ENCODE measurements around the gene ABCB9.

DNA sequence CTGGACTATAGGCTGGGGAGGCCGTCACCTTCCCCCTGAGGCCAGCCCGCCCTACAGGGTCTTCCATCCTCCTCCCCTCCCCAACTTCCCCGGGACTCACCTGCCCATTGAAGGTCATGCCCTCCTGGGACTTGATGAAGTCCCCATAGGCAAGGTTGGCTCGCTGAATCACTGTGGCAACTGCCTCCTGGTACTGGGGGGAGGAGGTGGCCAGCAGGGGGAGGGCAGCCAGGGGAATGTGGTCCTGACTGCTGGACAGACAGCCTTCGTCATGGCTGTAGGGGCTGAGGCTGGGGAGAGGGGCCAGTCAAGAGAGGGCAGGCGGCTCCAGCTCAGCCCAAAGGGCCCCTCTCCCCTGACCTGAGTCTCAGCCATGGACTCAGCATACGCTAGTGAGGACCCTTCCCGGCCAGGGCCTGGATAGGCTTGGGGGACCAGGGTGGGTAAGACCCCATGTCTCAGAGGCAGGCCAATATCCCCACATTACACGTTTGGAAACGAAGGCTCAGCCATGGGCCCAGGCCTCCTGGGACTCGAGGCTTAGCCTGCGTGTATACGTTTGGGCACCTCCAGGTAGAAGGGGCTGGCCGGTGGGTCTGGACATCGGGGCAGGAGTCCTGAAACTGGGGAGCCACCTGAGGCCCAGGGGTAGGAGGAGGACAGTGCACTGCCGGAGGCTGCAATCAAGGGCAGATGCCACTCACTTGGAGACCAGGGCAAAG, 30.5 kb upstream of the ABCB9 start:
- TF ChIP-seq, protein P1, sequence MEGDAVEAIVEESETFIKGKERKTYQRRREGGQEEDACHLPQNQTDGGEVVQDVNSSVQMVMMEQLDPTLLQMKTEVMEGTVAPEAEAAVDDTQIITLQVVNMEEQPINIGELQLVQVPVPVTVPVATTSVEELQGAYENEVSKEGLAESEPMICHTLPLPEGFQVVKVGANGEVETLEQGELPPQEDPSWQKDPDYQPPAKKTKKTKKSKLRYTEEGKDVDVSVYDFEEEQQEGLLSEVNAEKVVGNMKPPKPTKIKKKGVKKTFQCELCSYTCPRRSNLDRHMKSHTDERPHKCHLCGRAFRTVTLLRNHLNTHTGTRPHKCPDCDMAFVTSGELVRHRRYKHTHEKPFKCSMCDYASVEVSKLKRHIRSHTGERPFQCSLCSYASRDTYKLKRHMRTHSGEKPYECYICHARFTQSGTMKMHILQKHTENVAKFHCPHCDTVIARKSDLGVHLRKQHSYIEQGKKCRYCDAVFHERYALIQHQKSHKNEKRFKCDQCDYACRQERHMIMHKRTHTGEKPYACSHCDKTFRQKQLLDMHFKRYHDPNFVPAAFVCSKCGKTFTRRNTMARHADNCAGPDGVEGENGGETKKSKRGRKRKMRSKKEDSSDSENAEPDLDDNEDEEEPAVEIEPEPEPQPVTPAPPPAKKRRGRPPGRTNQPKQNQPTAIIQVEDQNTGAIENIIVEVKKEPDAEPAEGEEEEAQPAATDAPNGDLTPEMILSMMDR (IDR thresholded peaks at IDR 0.05; ENCODE audit: poor library complexity), result no peak
- TF ChIP-seq EZH2 (IDR thresholded peaks at IDR 0.05; ENCODE audit: borderline replicate concordance) (no peak), EZH2phosphoT487 (IDR thresholded peaks at IDR 0.05; ENCODE audit: low read depth, severe bottlenecking, unreplicated experiment) (no peak)
